ENCODE data around the gene GOPC. TPM values are rescaled to one million over a fixed set of nuclear protein-coding genes. Genes with fewer than 3 reads are reported as not detected.

GOPC gene
- total RNA-seq, 3 donors from 2014 or later (not counting 1 experiment from before 2014, with no cell fraction given): 17.5 to 27.7 (median 20.4) TPM

- ATAC-seq: peak; percentile 2 to 9 (median 2)
- H3K4me1 Mint-ChIP-seq: peaks cover 52 to 54% of the 10 kb centered on the region in 2 donors
- peak overlapping the region; percentile 69 for H3K4me3 ChIP-seq (ENCODE audit: low read length)
These were observed 530 bp downstream of the GOPC start for GRCh38 chr6:117601811-117602150.

DNA sequence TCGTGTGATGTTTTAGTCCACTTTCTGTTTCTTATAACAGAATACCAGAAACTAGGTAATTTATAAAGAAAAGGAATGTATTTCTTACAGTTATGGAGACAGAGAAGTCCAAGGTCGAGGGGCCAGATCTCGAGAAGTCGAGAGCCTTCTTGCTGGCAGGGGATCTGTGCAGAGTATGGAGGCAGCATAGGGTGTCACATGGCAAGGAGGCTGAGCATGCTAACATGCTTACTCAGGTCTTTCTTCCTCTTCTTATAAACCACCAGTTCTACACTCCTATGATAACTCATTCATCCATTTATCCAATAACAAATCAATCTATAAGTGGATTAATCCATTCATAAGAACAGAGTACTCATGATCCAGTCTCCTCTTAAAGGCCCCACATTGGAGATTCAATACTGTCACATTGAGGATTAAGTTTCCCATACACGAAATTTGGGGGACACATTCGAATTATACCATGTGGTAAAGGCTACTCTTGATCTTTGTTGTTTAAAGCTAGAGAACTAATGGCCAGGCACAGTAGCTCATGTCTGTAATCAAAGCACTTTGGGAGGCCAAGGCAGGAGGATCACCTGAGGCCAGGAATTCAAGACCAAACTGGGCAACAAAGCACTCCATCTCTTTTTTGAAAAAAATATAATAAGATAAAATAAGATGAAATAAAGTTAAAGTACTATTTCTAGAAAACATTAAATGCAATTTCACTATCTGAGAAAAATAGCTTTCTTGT lies 2.1 kb downstream of the GOPC start:
- no peaks in the 10 kb centered on the region for H3K9me3 ChIP-seq (ENCODE audit: control insufficient read depth, insufficient read depth, low read length)
- TF ChIP-seq, protein P1, sequence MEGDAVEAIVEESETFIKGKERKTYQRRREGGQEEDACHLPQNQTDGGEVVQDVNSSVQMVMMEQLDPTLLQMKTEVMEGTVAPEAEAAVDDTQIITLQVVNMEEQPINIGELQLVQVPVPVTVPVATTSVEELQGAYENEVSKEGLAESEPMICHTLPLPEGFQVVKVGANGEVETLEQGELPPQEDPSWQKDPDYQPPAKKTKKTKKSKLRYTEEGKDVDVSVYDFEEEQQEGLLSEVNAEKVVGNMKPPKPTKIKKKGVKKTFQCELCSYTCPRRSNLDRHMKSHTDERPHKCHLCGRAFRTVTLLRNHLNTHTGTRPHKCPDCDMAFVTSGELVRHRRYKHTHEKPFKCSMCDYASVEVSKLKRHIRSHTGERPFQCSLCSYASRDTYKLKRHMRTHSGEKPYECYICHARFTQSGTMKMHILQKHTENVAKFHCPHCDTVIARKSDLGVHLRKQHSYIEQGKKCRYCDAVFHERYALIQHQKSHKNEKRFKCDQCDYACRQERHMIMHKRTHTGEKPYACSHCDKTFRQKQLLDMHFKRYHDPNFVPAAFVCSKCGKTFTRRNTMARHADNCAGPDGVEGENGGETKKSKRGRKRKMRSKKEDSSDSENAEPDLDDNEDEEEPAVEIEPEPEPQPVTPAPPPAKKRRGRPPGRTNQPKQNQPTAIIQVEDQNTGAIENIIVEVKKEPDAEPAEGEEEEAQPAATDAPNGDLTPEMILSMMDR (IDR thresholded peaks at IDR 0.05): no peak
- no peak overlapping the region for H3K4me3 ChIP-seq (ENCODE audit: low read length)
- H3K36me3 Mint-ChIP-seq: no peaks in the 10 kb centered on the region
- DNase-seq (peak in 1 of 2 donors; percentile 14), ATAC-seq (no peak)
- H3K27me3 ChIP-seq (ENCODE audit: control insufficient read depth, insufficient read depth, low read length): no peaks in the 10 kb centered on the region
- no peaks in the 10 kb centered on the region for H3K9me3 Mint-ChIP-seq
- H3K36me3 ChIP-seq (ENCODE audit: control insufficient read depth, insufficient read depth, low read length): peaks cover 6% of the 10 kb centered on the region
- peak overlapping the region; percentile 97 to 99 for H3K27ac Mint-ChIP-seq
- H3K4me1 Mint-ChIP-seq: peaks cover 55 to 62% of the 10 kb centered on the region in 2 donors
- 87% methylated on average over 5 of the region's 6 CpGs for WGBS (ENCODE audit: insufficient coverage)
- intact Hi-C loops (cut with micrococcal nuclease): loop anchor here (5.0 to 10.0 kb wide), 2 partner anchors 138 to 1295 kb away; partner anchors contain the start of gene ASF1A
- H3K4me3 Mint-ChIP-seq: peak overlapping the region; percentile 80
- peaks cover 22% of the 10 kb centered on the region for H3K4me1 ChIP-seq (ENCODE audit: control insufficient read depth, insufficient read depth, low read length)
- no peak overlapping the region for H3K27ac ChIP-seq (ENCODE audit: low read length)
- no peaks in the 10 kb centered on the region for H3K27me3 Mint-ChIP-seq (ENCODE audit: low read depth in 2 of 2)

More at GRCh38 chr6:117601811-117602150, 530 bp downstream of the GOPC start:
- peak in 1 of 2 donors; percentile 40 for DNase-seq
- Mint-ChIP-seq H3K4me3 (peak overlapping the region; percentile 98), H3K27ac (peak overlapping the region; percentile 97 to 99), H3K36me3 (no peaks in the 10 kb centered on the region), H3K9me3 (no peaks in the 10 kb centered on the region), H3K27me3 (ENCODE audit: low read depth in 2 of 2) (no peaks in the 10 kb centered on the region)
- intact Hi-C loops (cut with micrococcal nuclease): loop anchor here (1.0 to 10.0 kb wide), 6 partner anchors 13 to 1293 kb away; partner anchors contain the start of genes ASF1A and NUS1
- TF ChIP-seq, protein P1 (IDR thresholded peaks at IDR 0.05): no peak
- no peaks in the 10 kb centered on the region for H3K27me3 ChIP-seq (ENCODE audit: control insufficient read depth, insufficient read depth, low read length)
- peaks cover 6% of the 10 kb centered on the region for H3K36me3 ChIP-seq (ENCODE audit: control insufficient read depth, insufficient read depth, low read length)
- 2% methylated on average over 12 of the region's 12 CpGs for WGBS (ENCODE audit: insufficient coverage)
- H3K4me1 ChIP-seq (ENCODE audit: control insufficient read depth, insufficient read depth, low read length): peaks cover 22% of the 10 kb centered on the region
- H3K9me3 ChIP-seq (ENCODE audit: control insufficient read depth, insufficient read depth, low read length): no peaks in the 10 kb centered on the region
- peak overlapping the region; percentile 78 for H3K27ac ChIP-seq (ENCODE audit: low read length)

DNA sequence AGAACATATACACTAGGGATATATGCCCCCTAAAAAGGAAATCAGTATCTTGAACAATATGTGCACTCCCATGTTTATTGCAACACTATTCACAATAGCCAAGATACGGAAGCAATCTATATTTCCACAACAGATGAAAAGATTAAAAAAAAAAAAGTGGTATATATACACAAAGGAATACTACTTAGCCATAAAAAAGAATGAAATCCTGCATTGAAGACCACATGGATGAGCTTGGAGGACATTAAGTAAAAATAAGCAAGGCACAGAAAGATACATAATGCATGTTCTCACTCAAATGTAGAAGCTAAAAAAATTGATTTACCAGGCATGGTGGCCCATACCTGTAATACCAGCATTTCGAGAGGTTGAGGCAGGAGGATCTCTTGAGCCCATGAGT lies 4.6 kb downstream of the GOPC start:
- peak overlapping the region in 1 of 2 donors; percentile 15 for H3K27ac Mint-ChIP-seq

More for the DNA sequence above, 4.6 kb downstream of the GOPC start:
- Histone ChIP-seq H3K4me3 (ENCODE audit: low read length) (no peak overlapping the region), H3K9me3 (ENCODE audit: control insufficient read depth, insufficient read depth, low read length) (no peaks in the 10 kb centered on the region), H3K27me3 (ENCODE audit: control insufficient read depth, insufficient read depth, low read length) (no peaks in the 10 kb centered on the region), H3K4me1 (ENCODE audit: control insufficient read depth, insufficient read depth, low read length) (peaks cover 19% of the 10 kb centered on the region), H3K27ac (ENCODE audit: low read length) (no peak overlapping the region), H3K36me3 (ENCODE audit: control insufficient read depth, insufficient read depth, low read length) (peaks cover 6% of the 10 kb centered on the region)
- TF ChIP-seq, protein P1 (IDR thresholded peaks at IDR 0.05): no peak
- Mint-ChIP-seq H3K4me1 (peaks cover 48 to 55% of the 10 kb centered on the region in 2 donors), H3K27me3 (ENCODE audit: low read depth in 2 of 2) (no peaks in the 10 kb centered on the region), H3K36me3 (no peaks in the 10 kb centered on the region), H3K9me3 (no peaks in the 10 kb centered on the region), H3K4me3 (no peak overlapping the region)
- ATAC-seq: no peak
- WGBS (ENCODE audit: insufficient coverage): no CpG with 5 or more reads among the region's 2 CpGs
- intact Hi-C loops (cut with micrococcal nuclease): no loop called here
- DNase-seq: no peak

All from natural killer cell (primary cell).